Loucy (cell line): ENCODE data around the gene CDC34.

Experiments
- EZH2phosphoT487 ChIP-seq: fragments of 200-600 bp; IDR thresholded peaks from 2 replicates; pipeline ENCODE4 v1.6.1; 2018; ENCODE audit warnings: antibody characterized with exemption, mild to moderate bottlenecking, moderate library complexity, borderline replicate concordance
- TF ChIP-seq, protein P1 (sequence below): fragments of 200-600 bp; sonication (generic); conservative IDR thresholded peaks from 2 replicates; pipeline ENCODE4 v1.5.1; 2014; ENCODE audit warnings: mild to moderate bottlenecking, antibody characterized with exemption, low read length

GRCh38 chr19:548886-549830, 17.6 kb downstream of the CDC34 start:
- TF ChIP-seq, protein P1, sequence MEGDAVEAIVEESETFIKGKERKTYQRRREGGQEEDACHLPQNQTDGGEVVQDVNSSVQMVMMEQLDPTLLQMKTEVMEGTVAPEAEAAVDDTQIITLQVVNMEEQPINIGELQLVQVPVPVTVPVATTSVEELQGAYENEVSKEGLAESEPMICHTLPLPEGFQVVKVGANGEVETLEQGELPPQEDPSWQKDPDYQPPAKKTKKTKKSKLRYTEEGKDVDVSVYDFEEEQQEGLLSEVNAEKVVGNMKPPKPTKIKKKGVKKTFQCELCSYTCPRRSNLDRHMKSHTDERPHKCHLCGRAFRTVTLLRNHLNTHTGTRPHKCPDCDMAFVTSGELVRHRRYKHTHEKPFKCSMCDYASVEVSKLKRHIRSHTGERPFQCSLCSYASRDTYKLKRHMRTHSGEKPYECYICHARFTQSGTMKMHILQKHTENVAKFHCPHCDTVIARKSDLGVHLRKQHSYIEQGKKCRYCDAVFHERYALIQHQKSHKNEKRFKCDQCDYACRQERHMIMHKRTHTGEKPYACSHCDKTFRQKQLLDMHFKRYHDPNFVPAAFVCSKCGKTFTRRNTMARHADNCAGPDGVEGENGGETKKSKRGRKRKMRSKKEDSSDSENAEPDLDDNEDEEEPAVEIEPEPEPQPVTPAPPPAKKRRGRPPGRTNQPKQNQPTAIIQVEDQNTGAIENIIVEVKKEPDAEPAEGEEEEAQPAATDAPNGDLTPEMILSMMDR, result no peak
- no peak for TF ChIP-seq EZH2phosphoT487
